Astrocyte (in vitro differentiated cells and primary cell): Measurements from ENCODE around the gene MGAM2.

Source experiments
- EZH2 ChIP-seq: IDR thresholded peaks from 2 replicates; pipeline ENCODE4 v1.6.1; 2012; ENCODE audit warnings: mild to moderate bottlenecking, low read length, inconsistent platforms; ENCODE audit not compliant: insufficient read depth
- TF ChIP-seq, protein P1 (sequence below): IDR thresholded peaks from 2 replicates; pipeline ENCODE4 v1.5.1; 2011; ENCODE audit warnings: low read depth, mild to moderate bottlenecking, inconsistent platforms, low read length, moderate library complexity; ENCODE audit not compliant: insufficient read depth

DNA sequence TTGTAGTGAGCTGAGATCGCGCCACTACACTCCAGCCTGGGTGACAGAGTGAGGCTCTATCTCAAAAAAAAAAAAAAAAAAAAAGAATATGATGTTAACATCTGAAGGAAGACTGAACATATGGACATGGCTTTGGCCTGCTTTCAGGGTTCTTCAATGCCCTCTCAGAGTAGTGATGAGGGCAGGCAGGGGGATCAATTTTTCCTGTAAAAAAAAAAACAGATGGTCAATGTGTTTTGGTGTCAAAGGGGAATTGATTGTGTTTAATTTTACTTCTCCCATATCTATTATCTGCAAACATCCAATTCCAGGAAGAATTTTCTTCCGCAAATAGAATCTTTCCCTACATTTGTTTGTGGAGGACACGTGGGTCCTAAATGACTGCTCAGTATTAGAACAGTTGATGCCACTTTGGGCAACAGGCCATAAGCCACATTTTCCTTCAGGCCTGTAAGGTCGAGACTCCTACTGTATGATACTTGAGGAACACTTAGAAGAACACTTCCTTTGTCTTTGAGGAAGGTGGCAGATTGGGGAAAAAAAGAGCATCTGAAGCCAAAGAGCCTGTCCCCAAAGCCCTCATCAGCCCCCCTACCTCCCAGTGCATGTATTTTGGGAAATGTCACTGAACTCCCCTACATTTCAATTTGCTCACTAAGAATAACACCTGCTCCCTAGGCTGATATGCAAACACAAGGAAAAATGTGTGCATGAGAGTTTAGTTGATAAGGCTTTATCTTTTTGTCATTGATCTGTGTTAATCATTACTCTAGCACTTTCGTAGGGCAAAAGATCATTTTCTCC, 28.3 kb downstream of the MGAM2 start:
- TF ChIP-seq, protein P1, sequence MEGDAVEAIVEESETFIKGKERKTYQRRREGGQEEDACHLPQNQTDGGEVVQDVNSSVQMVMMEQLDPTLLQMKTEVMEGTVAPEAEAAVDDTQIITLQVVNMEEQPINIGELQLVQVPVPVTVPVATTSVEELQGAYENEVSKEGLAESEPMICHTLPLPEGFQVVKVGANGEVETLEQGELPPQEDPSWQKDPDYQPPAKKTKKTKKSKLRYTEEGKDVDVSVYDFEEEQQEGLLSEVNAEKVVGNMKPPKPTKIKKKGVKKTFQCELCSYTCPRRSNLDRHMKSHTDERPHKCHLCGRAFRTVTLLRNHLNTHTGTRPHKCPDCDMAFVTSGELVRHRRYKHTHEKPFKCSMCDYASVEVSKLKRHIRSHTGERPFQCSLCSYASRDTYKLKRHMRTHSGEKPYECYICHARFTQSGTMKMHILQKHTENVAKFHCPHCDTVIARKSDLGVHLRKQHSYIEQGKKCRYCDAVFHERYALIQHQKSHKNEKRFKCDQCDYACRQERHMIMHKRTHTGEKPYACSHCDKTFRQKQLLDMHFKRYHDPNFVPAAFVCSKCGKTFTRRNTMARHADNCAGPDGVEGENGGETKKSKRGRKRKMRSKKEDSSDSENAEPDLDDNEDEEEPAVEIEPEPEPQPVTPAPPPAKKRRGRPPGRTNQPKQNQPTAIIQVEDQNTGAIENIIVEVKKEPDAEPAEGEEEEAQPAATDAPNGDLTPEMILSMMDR, result no peak
- TF ChIP-seq EZH2, result no peak
